ENCODE results near the gene CST8. TPM values are rescaled to one million over a fixed set of nuclear protein-coding genes. Genes with fewer than 3 reads are reported as not detected.

The CST8 gene
- total RNA-seq, 1 experiment from 2014 or later = not detected

GRCh38 chr20:23448167-23448566 is 42.8 kb upstream of the CST8 start:
- Histone ChIP-seq H3K56ac (ENCODE audit: insufficient read length, low read depth, low read length) (no peak overlapping the region), H2BK5ac (ENCODE audit: insufficient read length, low read length) (no peak overlapping the region), H3K18ac (ENCODE audit: insufficient read length, low read depth, low read length) (no peak overlapping the region), H3T11ph (ENCODE audit: low read length) (no peak overlapping the region), H3K9me3 (ENCODE audit: control insufficient read depth, low read depth, low read length) (no peaks in the 10 kb centered on the region), H3K27me3 (ENCODE audit: insufficient read depth, low read length) (no peaks in the 10 kb centered on the region), H2BK20ac (ENCODE audit: low read depth, low read length, poor library complexity, severe bottlenecking) (no peak overlapping the region), H4K91ac (ENCODE audit: insufficient read length, low read depth, low read length) (no peak overlapping the region), H3K4ac (ENCODE audit: low read depth, low read length) (no peak overlapping the region), H3K4me1 (ENCODE audit: insufficient read depth, low read length) (no peaks in the 10 kb centered on the region; the same call in 1 of the 2 replicates), H3K79me1 (ENCODE audit: insufficient read depth, low read depth, low read length, poor library complexity, severe bottlenecking) (no peaks in the 10 kb centered on the region), H3K4me2 (ENCODE audit: insufficient read depth, insufficient read length, low read length) (no peak overlapping the region), H2BK120ac (ENCODE audit: low read depth, low read length, poor library complexity, severe bottlenecking) (no peak overlapping the region), H3K23me2 (ENCODE audit: insufficient read length, low read depth, low read length, poor library complexity, severe bottlenecking) (no peaks in the 10 kb centered on the region), H3K79me2 (ENCODE audit: insufficient read depth, low read length) (no peaks in the 10 kb centered on the region), H3K14ac (ENCODE audit: insufficient read depth, low read length) (no peak overlapping the region), H2BK12ac (ENCODE audit: insufficient read length, low read depth, low read length) (no peak overlapping the region), H3K27ac (ENCODE audit: insufficient read length, low read depth, low read length) (no peak overlapping the region), H2BK15ac (ENCODE audit: low read depth, low read length) (no peak overlapping the region), H3K23ac (ENCODE audit: insufficient read length, low read depth, low read length) (no peak overlapping the region), H4K20me1 (ENCODE audit: control insufficient read depth, insufficient read depth, insufficient read length) (no peaks in the 10 kb centered on the region), H4K5ac (ENCODE audit: insufficient read length, low read depth, low read length) (no peak overlapping the region), H3K9ac (ENCODE audit: extremely low read depth, insufficient read length, low read length) (no peak overlapping the region), H4K8ac (replicated peaks; ENCODE audit: insufficient read length, low read depth, low read length) (no peak overlapping the region), H2AFZ (ENCODE audit: low read length) (no peak overlapping the region), H2AK5ac (ENCODE audit: insufficient read length, low read length) (no peak overlapping the region)
- TF ChIP-seq, protein P1, sequence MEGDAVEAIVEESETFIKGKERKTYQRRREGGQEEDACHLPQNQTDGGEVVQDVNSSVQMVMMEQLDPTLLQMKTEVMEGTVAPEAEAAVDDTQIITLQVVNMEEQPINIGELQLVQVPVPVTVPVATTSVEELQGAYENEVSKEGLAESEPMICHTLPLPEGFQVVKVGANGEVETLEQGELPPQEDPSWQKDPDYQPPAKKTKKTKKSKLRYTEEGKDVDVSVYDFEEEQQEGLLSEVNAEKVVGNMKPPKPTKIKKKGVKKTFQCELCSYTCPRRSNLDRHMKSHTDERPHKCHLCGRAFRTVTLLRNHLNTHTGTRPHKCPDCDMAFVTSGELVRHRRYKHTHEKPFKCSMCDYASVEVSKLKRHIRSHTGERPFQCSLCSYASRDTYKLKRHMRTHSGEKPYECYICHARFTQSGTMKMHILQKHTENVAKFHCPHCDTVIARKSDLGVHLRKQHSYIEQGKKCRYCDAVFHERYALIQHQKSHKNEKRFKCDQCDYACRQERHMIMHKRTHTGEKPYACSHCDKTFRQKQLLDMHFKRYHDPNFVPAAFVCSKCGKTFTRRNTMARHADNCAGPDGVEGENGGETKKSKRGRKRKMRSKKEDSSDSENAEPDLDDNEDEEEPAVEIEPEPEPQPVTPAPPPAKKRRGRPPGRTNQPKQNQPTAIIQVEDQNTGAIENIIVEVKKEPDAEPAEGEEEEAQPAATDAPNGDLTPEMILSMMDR (conservative IDR thresholded peaks at IDR 0.05) = no peak
- Mint-ChIP-seq H3K27ac (no peak overlapping the region), H3K4me1 (peaks cover 14% of the 10 kb centered on the region in 2 experiments), H3K9me3 (no peaks in the 10 kb centered on the region), H3K27me3 (ENCODE audit: low read depth) (peaks cover 9% of the 10 kb centered on the region), H3K36me3 (ENCODE audit: insufficient read depth in 1 of 3, low read depth in 3 of 3) (no peaks in the 10 kb centered on the region), H3K4me3 (no peak overlapping the region)
- WGBS (ENCODE audit: extremely low coverage, insufficient read length, low lambda C conversion rate) = no CpG with 5 or more reads among the region's 5 CpGs
- no peak for DNase-seq
